M059J (cell line): ENCODE results near the gene PDE8A. TPM values are rescaled to one million over a fixed set of nuclear protein-coding genes. Genes with fewer than 3 reads are reported as not detected.
A peak's percentile ranks its signal among the peaks of the same experiment; 100 is the strongest.

Experiments
- DNase-seq: peaks from one replicate; pipeline ENCODE4 v3.0.0-alpha.2; 2012; ENCODE audit warnings: low read depth
- total RNA-seq: library from RNA; depleted of rRNA; stranded (reverse); fragments of >200 nt; shearing (Covaris generic); gene quantifications from 2 replicates; pipeline ENCODE4 v1.2.3, GENCODE V29; 2014

The PDE8A gene
- total RNA-seq, 1 experiment from 2014 or later: 31.0 TPM

GRCh38 chr15:85073556-85074194 lies 92.0 kb downstream of the PDE8A start:
- peak; percentile 7 for DNase-seq

GRCh38 chr15:85086855-85087254 lies 105.2 kb downstream of the PDE8A start:
- DNase-seq: no peak

- DNase-seq: no peak
These were observed 106.6 kb downstream of the PDE8A start for GRCh38 chr15:85088300-85088699.

- DNase-seq: no peak
These were observed 108.4 kb downstream of the PDE8A start for GRCh38 chr15:85089929-85090597.

GRCh38 chr15:85091990-85092389 lies 110.3 kb downstream of the PDE8A start:
- no peak for DNase-seq

GRCh38 chr15:85094685-85095084 lies 113.0 kb downstream of the PDE8A start:
- peak; percentile 53 for DNase-seq

- DNase-seq: no peak
These were observed 113.9 kb downstream of the PDE8A start for GRCh38 chr15:85095566-85095965.

- DNase-seq: no peak
These were observed 115.6 kb downstream of the PDE8A start for GRCh38 chr15:85097250-85097649.

GRCh38 chr15:85097725-85098124 lies 116.1 kb downstream of the PDE8A start:
- DNase-seq: no peak

GRCh38 chr15:85099195-85099803 lies 117.6 kb downstream of the PDE8A start:
- DNase-seq: no peak

GRCh38 chr15:85100186-85100937 lies 118.7 kb downstream of the PDE8A start:
- peak; percentile 58 for DNase-seq

- DNase-seq: no peak
These were observed 122.9 kb downstream of the PDE8A start for GRCh38 chr15:85104584-85104983.

- DNase-seq: no peak
These were observed 126.5 kb downstream of the PDE8A start for GRCh38 chr15:85108136-85108535.

- no peak for DNase-seq
These were observed 127.7 kb downstream of the PDE8A start for GRCh38 chr15:85109333-85109732.

GRCh38 chr15:85112997-85113396 lies 131.3 kb downstream of the PDE8A start:
- no peak for DNase-seq

GRCh38 chr15:85114886-85115285 lies 133.2 kb downstream of the PDE8A start:
- no peak for DNase-seq

GRCh38 chr15:85116066-85116465 lies 134.4 kb downstream of the PDE8A start:
- no peak for DNase-seq

- no peak for DNase-seq
These were observed 134.8 kb downstream of the PDE8A start for GRCh38 chr15:85116494-85116893.

GRCh38 chr15:85116925-85117646 lies 135.4 kb downstream of the PDE8A start:
- DNase-seq: no peak

- no peak for DNase-seq
These were observed 136.5 kb downstream of the PDE8A start for GRCh38 chr15:85118173-85118572.

GRCh38 chr15:85118581-85118980 lies 136.9 kb downstream of the PDE8A start:
- DNase-seq: no peak
